Measurements from ENCODE around the gene HLCS.

- TF ChIP-seq CTCF (IDR thresholded peaks at IDR 0.05; ENCODE audit: low read depth, low read length) (no peak), EZH2phosphoT487 (IDR thresholded peaks at IDR 0.05; ENCODE audit: low read depth) (no peak)
Measured at GRCh38 chr21:36918291-36918690, 48.2 kb downstream of the HLCS start.

Data from OCI-LY3 (cell line).